H54 (cell line): ENCODE data around the gene GCSAM.
A peak's percentile ranks its signal among the peaks of the same experiment; 100 is the strongest.

ENCODE experiments used
- DNase-seq: peaks from one replicate; pipeline ENCODE4 v3.0.0; 2011; ENCODE audit warnings: low spot score, mixed read lengths; ENCODE audit not compliant: insufficient read length
- FAIRE-seq: peaks from 3 replicates; lab custom pipeline; 2011; peaks lifted over from hg19 to GRCh38; lab: Jason Lieb, UNC
- POLR2A ChIP-seq: IDR thresholded peaks from 2 replicates; pipeline ENCODE4 v1.6.1; 2011; ENCODE audit warnings: low read depth, mild to moderate bottlenecking, low read length

Gene GCSAM

DNA sequence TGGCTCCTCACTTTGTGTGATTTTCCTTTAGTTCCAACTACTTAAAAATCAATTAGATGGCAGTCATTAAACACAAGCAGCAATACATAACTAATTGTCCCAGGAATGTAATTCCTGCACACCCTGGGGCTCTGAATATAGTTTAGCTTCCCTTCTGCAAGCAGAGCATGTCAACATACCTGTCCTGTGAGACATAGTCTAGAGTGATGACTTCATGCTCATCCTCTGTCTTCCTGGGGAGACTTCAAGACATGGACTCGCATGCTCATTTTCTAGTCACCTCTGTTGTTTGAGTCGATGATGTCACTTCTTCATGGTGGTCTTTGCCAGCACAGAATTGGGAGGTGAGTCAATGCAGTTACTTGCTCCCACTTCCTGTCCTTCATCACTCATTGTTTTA lies 31.1 kb downstream of the GCSAM start:
- FAIRE-seq (peak; percentile 62), DNase-seq (peak; percentile 30)
- no peak for TF ChIP-seq POLR2A

GRCh38 chr3:112097378-112097777 lies 35.7 kb downstream of the GCSAM start:
- peak; percentile 54 for DNase-seq
- TF ChIP-seq POLR2A = no peak
- peak; percentile 97 for FAIRE-seq

DNA sequence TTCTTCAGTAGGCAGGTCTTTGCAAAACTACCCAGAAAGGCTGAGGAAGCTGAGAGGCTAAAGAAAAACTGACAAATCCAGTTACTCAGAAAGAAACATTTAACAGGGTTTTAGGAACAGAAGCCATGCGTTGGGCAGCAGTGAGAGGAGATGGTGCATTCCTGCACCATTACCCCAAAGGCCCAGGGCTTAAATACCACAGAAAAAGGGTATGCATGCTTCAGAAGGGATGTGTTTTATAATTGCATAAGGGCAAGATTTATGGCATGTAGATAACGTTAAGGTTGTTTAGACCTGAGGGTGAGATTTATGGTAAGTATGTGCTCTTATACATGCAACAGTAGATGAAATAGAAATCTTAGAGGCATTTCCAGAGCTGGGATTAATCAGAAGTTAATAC lies 36.9 kb downstream of the GCSAM start:
- FAIRE-seq (no peak), DNase-seq (no peak)
- TF ChIP-seq POLR2A = no peak

DNA sequence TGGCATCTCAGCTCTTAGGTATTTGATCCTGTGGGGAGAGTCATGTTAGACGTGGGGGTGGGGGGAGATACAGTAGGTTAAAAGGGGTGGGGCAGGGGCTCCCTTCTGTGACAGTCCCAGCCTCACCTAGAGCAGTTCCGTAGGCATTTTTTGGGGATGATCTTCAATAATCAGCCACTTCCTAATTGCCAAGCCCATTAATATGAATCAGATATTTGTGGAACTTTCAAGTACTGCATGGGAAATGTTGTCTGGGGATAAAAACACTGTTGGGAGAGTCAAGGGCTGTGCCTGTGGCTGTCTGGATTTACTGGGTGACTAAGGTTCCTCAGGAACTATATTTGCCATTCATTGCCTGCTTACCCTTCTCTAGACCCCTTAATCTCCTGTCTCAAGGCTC lies 37.3 kb downstream of the GCSAM start:
- FAIRE-seq = no peak
- no peak for TF ChIP-seq POLR2A
- DNase-seq = no peak

- no peak for DNase-seq
- FAIRE-seq = no peak
- TF ChIP-seq POLR2A = no peak
Observed at GRCh38 chr3:112093180-112093522, 39.9 kb downstream of the GCSAM start.

GRCh38 chr3:112092496-112093179 lies 40.4 kb downstream of the GCSAM start:
- DNase-seq = no peak
- TF ChIP-seq POLR2A = no peak
- no peak for FAIRE-seq

DNA sequence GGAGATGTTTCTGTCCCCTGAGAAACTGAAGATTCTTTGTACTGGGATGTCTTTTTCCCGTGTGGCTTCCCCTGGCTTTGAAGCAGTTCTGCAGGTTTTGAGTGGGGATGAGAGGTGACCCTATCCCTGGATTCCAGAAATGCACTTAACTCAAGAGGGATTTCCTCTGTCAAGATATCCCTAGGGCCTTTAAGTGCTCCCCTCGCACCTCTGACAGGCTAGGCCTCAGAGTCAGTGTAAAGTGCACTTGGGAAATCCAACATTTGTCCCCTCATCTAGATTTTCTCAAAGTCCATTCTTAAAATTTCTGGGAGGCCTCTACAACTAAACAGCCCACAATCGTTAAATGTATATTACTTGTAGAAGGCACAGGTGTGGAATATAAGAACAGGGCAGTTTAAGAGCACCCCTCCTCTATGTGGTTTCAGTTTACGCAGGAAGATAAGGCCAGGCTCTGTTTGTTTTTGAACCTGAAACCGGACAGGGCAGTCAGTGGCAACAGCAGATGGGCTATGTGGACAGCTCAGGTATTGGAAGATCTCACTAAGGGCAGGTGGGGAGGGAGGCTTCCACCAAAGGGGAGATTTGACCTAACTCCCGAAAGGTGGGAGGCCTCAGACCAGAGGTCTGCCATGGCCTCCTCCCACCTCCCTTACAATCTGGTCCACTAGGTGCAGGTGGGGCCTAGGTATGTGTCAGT lies 42.0 kb downstream of the GCSAM start:
- no peak for TF ChIP-seq POLR2A
- FAIRE-seq (no peak), DNase-seq (no peak)

GRCh38 chr3:112089956-112090886 lies 42.8 kb downstream of the GCSAM start:
- TF ChIP-seq POLR2A = no peak
- DNase-seq = no peak
- no peak for FAIRE-seq

DNA sequence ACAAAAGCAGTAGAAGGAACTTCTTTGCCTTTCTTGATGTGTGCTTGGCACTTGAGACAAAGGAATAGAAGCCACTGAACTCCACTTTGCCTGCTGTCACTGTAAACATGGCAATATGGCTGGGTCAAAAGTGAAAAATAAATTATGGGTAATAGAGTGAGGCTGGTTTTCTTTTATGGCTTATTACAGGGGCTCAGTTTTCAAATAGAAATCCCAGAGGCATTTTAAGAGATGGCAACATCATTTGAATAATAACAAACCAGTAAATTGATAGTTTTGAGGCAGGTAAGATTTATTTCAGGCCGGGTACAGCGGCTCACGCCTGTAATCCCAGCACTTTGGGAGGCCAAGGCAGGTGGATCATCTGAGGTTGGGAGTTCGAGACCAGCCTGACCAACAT lies 44.1 kb downstream of the GCSAM start:
- DNase-seq = no peak
- no peak for FAIRE-seq
- no peak for TF ChIP-seq POLR2A

GRCh38 chr3:112087746-112088145 lies 45.3 kb downstream of the GCSAM start:
- DNase-seq (no peak), FAIRE-seq (no peak)
- no peak for TF ChIP-seq POLR2A

- no peak for DNase-seq
- peak; percentile 64 for FAIRE-seq
- no peak for TF ChIP-seq POLR2A
Observed at GRCh38 chr3:112086875-112087524, 46.0 kb downstream of the GCSAM start.

DNA sequence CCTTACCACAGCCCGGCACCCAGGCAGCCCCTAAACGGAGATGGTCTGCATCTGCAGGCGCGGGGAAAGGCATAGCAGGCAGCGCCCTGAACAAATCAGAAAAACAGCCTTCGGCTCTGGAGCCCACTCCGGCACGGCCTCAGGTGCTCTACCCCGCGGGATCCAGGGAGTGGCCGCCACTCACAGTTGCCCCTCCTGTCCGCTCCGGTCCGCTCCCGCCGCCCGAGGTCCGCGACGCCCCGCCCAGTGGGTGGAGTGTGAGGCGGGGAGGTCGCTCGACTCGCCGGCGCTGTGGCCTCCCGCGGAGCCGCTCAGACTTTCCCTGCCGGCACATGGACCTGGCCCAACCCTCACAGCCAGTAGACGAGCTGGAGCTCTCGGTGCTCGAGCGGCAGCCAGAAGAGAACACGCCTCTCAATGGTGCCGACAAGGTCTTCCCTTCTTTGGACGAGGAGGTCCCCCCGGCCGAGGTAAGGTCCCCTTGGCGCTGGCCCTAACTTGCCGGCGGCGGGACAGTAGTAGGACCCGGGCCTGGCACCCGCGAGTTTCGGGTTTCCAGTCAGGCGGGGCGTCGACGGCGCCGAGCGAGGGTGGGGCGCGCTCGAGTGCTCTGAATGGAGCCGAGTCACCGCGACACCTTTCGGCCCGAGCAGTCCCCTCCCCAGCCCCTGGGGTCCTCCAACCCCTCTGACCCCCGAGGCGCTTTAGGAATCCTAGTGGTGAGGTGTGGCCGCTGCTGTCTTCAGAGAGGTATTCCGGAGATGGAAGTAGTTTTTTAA lies 46.8 kb downstream of the GCSAM start, which contains the start of gene C3orf52:
TSS of gene C3orf52 (plus strand) at position 314 of the 779 bp plus-strand sequence. CDS start at position 333, 19 bp downstream.
- DNase-seq = peak; percentile 87
- FAIRE-seq = peak; percentile 58
- peak; percentile 74 for TF ChIP-seq POLR2A

DNA sequence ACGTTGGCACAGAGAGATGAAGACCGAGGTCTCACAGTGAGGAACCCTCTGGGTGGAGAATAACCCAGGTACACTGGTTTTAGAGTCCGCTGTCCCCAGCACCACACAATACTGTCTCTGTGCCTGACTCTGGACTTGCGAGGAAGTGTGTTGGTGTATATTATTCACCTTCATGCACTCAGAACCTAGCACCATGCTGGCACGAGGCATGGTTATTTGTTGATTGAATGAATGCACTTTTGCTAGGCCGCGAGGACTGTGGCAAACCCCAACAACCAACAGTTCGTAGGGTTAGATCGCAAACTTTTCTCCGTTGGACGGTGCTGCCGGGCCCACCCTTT lies 47.3 kb downstream of the GCSAM start:
- no peak for FAIRE-seq
- DNase-seq = no peak
- TF ChIP-seq POLR2A = no peak
